ENCODE results near the gene TEX13B.

TEX13B gene

GRCh38 chrX:107936434-107936730 lies 45.8 kb downstream of the TEX13B start:
- DNase-seq (ENCODE audit: low read depth), result no peak

GRCh38 chrX:107935664-107936433 lies 46.3 kb downstream of the TEX13B start:
- peak; percentile 19 for DNase-seq (ENCODE audit: low read depth)

- peak; percentile 29 for DNase-seq (ENCODE audit: low read depth)
These were observed 47.0 kb downstream of the TEX13B start for GRCh38 chrX:107935200-107935599.

- DNase-seq (ENCODE audit: low read depth), result no peak
These were observed 47.9 kb downstream of the TEX13B start for GRCh38 chrX:107934262-107934661.

All from EH (cell line).